Breast epithelium (tissue), 3 donors: ENCODE measurements around the gene ADAMTSL4.

ENCODE experiments used
- CTCF ChIP-seq, 3 donors: fragments of 450-650 bp; IDR thresholded peaks; one replicate each; pipeline ENCODE4 v1.5.1; 2016 to 2017; ENCODE audit warnings: antibody characterized with exemption in 3 of 3, mild to moderate bottlenecking in 3 of 3, moderate library complexity in 3 of 3
- POLR2A ChIP-seq: fragments of 450-650 bp; IDR thresholded peaks from one replicate; pipeline ENCODE4 v1.6.1; 2016; ENCODE audit warnings: antibody characterized with exemption, mild to moderate bottlenecking, moderate library complexity
- POLR2AphosphoS5 ChIP-seq, 3 donors: sonication (generic); formaldehyde crosslinking; IDR thresholded peaks; one replicate each; pipeline ENCODE4 v1.6.1; 2017; ENCODE audit warnings: antibody characterized with exemption in 3 of 3

DNA sequence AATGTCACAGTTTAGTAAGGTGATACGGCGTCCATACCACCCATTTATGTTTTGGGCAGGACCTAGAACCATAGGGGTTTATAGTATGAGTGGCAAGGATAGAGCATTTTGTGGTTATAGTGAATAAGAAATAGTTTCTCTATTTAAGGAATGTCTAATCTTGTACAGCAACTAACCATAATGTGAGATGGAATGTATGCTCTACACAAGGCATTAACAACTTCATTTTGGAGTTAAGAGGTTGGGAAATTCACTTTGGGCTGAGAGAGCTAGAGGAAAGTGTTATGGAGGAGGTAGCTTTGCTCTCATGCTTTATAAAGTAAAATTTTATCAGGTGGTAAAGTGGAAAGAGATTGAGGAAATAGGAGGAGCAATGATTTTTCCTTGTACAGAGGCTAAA is 33.2 kb downstream of the ADAMTSL4 start:
- TF ChIP-seq CTCF (IDR thresholded peaks at IDR 0.05) (no peak), POLR2AphosphoS5 (IDR thresholded peaks at IDR 0.05) (no peak), POLR2A (no peak)
